SKM-1 (cell line): ENCODE measurements around the gene LARGE1.

Source experiments
- DNase-seq: peaks from one replicate; lab custom pipeline; 2025; ENCODE audit not compliant: unreplicated experiment; lab: John Stamatoyannopoulos, UW

Gene LARGE1

DNA sequence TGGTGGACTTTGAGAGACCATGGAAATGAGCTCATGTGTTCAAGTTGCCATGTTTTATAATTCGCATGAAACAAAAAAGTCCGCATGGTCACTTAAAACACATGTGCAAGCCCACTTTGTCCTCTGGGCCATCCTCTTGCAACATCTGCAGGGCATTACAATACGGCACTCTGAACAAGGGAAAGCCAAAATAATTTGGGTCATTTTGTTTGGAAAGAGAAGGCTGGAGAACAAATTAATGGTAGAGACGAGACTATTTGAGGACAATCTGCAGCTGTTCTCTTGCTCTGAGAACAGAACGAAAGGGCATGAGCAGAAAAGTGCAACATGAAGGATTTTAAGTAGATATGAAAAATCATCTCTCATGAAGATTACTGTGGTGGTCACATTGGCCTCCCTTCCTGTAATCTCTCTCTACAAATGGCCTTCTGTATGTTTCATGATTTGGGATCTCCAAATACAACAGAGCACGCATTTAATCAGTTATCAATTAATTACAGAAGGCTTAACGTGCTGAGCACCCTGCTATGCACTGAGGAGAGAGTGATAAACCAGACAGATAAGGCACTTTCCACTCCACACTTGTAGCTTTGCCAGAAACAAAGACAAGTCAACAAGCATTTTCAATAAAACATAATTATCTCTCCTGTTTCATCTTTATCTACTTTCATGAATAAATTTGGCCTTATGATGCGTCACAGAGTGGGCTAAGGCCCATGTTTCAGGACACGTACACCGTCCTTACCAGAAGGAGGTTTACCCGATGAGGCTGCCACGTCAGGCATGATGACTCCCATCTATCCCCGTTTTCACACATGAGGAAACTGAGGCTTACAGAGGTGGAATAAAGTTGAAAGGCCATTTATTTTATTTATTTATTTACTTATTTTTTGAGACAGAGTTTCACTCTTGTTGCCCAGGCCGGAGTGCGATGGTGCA is 384.1 kb downstream of the LARGE1 start:
- no peak for DNase-seq

GRCh38 chr22:33529424-33530113 is 390.7 kb downstream of the LARGE1 start:
- DNase-seq, result no peak

DNA sequence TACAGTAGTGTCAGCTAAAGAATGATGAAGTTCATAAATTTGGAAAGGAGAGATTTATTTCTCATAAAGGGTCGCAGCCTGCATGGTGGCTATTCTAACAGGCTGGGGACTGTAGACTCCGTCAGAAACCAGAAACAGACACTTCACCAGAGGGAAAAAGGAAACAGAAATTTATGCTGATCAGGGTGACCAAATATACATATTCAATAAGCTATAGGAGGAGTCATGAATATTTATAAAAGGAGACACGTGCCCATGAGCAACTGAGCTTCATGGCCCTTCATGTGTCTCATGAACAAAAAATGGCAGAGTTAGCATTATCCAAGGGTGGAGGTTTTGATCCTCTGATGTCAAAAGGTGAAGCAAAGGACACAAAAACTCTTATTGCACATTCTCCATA is 392.1 kb downstream of the LARGE1 start:
- no peak for DNase-seq

DNA sequence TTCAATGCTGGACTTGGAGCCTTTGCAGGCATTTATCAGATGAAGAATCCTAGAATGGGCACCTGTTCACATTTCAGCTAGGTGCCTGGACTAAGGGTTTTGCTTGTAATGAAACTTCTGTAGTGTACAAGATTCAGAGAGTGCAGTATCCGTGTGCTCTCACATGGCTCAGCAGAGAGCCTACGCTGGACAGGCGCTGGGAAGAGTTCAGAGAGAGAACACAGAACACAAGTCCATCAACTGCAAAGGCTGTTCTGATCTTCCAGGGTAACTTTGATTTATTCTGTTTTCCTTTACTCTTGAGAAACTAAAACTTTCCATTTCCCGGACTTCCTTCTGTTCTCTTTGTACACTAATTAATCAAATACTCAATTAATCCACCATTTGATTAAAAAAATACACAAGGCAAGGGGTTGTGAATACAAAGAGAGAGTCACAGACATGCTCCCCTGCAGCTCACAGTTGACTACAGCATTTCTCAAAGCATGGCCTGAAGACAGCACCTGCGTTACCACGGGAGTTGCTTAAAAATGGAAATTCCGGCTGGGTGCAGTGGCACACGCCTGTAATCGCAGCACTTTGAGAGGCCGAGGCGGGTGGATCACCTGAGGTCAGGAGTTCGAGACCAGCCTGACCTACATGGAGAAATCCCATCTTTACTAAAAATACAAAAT is 393.7 kb downstream of the LARGE1 start:
- DNase-seq, result no peak

DNA sequence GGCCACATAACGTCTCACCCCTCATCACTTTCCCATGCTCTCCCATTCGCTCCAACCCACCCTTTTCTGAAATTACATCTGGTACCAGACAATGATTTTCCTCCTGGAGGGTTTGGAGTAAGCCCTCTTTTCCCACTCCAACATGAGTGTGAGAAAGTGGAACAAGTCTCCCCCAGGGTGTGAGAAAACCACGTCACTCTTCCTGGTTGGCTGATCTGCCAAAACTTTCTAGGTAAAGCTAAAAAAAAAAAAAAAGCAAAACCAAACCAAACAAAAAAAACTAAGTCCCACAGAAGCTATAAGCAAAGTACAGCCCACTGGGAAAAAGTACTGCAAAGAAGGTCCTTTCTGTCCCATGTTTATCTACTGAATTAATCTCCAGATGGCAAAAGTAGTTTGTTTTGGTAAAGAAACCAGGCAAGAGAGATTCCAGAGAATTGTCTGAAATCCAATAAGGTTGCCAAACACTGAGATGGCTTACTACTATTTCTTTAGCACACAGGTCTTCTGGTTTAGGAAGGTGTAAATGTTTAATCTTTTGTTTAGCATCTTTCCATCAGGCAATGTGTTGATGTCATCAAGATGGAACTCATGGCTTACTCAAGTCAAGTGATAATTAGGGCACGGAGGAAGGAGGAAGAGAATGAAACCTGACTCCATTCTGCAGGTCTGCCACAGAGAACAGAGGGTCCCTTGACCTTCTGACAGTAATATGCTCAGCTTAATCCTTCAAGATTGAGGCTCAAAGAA is 395.6 kb downstream of the LARGE1 start:
- DNase-seq, result no peak

GRCh38 chr22:33521879-33522665 is 398.2 kb downstream of the LARGE1 start:
- no peak for DNase-seq

GRCh38 chr22:33520904-33521780 is 399.1 kb downstream of the LARGE1 start:
- no peak for DNase-seq

DNA sequence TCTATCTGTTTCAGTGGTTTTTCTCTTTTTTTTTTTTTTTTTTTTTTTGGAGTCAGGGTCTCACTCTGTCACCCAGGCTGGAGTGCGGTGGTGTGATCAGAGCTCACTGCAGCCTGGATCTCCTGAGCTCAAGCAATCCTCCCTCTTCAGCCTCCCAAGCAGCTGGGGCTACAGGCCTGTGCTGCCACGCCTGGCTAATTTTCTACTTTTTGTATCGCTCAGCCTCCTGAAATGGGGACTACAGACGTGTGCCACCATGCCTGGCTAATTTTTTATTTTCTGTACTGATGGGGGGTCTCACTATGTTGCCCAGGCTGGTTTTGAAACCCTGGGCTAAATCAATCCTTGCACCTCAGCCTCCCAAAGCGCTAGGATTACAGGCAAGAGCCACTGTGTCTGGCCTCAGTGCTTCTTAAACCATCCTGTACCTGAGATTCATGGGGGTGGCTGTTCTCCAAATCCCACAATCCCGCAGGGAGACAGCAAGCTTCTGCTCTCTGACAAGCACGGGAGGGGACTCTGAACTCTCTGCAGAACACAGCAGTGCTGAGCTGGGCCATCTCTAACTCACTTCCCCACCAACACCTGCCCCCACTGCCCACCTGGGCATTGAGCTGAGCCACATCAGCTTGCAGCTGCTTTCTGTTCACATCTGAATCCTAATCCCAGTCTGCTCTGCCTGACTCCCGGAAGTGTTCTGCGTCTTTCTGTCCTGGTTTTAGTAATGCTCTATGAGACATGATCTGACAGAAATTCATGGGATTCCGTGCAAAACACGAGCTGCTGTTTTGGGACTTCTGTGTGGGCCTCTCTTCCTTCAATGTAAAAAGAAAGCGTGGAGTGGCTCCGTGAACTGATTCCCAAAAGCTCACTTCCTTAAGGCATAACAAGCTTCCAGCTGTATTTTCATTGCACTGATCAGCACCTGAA is 400.0 kb downstream of the LARGE1 start:
- DNase-seq, result no peak

- DNase-seq, result peak; percentile 11
Observed at GRCh38 chr22:33519071-33519973, 401.0 kb downstream of the LARGE1 start.

DNA sequence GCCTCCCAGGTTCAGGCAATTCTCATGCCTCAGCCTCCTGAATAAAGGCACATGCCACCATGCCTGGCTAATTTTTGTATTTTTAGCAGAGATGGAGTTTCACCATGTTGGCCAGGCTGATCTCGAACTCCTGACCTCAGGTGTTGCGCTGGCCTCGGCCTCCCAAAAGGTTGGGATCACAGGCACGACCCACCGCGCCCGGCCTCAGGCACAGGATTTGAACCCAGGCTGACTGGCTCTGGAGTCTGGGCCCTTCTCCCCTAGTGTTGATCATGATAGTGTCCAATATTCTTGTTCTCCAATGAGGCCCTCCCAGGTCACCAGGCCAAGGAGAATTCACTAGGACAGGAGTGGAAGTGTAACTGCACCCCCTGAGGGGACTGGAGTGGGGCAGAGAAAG is 401.9 kb downstream of the LARGE1 start:
- DNase-seq, result no peak

GRCh38 chr22:33515795-33516194 is 404.5 kb downstream of the LARGE1 start:
- DNase-seq, result no peak

DNA sequence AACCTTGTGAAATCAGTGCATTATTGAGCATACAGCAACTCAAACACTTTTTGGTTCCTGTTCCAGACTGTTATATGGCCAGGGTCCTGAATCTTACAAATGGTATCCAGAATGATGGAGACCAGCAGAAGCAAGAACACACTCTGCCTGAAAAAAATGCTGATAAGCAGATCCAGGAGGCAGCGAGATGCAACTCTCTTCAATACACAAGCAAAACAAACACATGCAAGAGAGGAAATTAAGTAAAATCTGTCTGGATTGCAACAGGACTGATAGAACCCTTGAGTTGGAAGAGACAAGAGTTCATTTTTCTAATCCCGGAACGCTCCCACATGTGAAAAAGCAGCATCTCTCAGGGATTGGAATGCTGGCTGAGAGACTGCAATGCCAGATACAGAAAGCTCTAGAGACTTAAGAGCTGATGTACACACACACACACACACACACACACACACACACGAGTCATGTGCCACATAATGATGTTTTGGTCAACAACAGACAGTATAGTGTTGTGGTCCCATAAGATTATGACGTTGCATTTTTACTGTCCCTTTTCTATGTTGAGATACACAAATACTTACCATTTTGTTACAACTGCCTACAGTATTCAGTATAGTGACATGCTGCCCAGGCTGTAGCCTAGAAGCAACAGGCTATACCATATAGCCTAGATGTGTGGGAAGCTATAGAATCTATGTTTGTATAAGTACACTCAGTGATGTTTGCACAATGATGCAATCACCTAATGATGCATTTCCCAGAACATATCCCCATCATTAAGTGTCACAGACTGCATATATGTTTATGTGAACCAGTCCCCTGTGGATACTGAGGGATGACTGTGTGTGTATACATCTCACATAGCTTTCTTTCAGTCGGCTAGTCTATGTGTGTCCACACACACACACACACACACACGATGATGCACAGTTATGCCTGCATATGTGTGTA is 406.6 kb downstream of the LARGE1 start:
- DNase-seq, result no peak

- no peak for DNase-seq
Observed at GRCh38 chr22:33512908-33513307, 407.4 kb downstream of the LARGE1 start.

DNA sequence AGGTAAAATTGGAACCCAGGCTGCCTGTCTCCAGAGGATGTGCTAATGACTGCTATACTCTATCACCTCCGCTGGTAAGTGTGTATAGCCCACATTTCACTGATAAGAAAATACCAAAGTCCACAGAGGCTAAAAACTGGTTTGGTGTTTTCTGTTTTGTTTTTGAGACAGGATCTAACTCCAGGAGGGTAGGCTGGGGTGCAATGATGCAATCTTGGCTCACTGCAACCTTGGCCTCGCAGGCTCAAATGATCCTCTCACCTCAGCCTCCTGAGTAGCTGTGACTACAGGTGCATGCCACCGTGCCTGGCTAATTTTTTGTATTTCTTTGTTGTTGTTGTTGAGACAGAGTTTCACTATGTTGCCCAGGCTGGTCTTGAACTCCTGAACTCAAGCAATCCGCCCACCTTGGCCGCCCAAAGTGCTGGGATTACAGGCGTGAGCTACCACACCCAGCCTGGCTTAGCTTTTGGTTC is 409.8 kb downstream of the LARGE1 start:
- DNase-seq, result no peak

GRCh38 chr22:33504941-33505625 is 415.2 kb downstream of the LARGE1 start:
- DNase-seq, result no peak
